Endodermal cell (in vitro differentiated cells): ENCODE measurements around the gene MRTFA. TPM values are rescaled to one million over a fixed set of nuclear protein-coding genes. Genes with fewer than 3 reads are reported as not detected.

Experiments
- DNase-seq: peaks from one replicate; pipeline ENCODE4 v3.0.0-alpha.2; 2017
- H3K27ac ChIP-seq: 2 replicates; pipeline ENCODE4 v1.5.1; 2013; ENCODE audit warnings: mild to moderate bottlenecking, low read depth, low read length, moderate library complexity
- H3K27me3 ChIP-seq: 2 replicates; pipeline ENCODE4 v1.6.1; 2013; ENCODE audit warnings: mild to moderate bottlenecking, low read length, moderate library complexity; ENCODE audit not compliant: insufficient read depth, control insufficient read depth, poor library complexity, severe bottlenecking
- H3K36me3 ChIP-seq: 2 replicates; pipeline ENCODE4 v1.7.0; 2013; ENCODE audit warnings: mild to moderate bottlenecking, low read length, moderate library complexity; ENCODE audit not compliant: control insufficient read depth, insufficient read depth
- H3K4me1 ChIP-seq: one replicate; pipeline ENCODE4 v1.7.0; 2013; ENCODE audit warnings: low read length; ENCODE audit not compliant: control insufficient read depth, insufficient read depth
- H3K4me3 ChIP-seq: 2 replicates; pipeline ENCODE4 v1.5.1; 2013; ENCODE audit warnings: mild to moderate bottlenecking, low read length, moderate library complexity
- H3K9ac ChIP-seq: 2 replicates; pipeline ENCODE4 v1.6.1; 2013; ENCODE audit warnings: mild to moderate bottlenecking, low read length, moderate library complexity; ENCODE audit not compliant: poor library complexity, severe bottlenecking; ENCODE audit errors: extremely low read depth
- H3K9me3 ChIP-seq: 2 replicates; pipeline ENCODE4 v1.6.1; 2013; ENCODE audit warnings: mild to moderate bottlenecking, low read length, moderate library complexity; ENCODE audit not compliant: control insufficient read depth
- H3K27ac Mint-ChIP-seq: 2 replicates; pipeline ENCODE4 v1.8.0; 2020; ENCODE audit warnings: mixed read lengths
- H3K27me3 Mint-ChIP-seq: 2 replicates; pipeline ENCODE4 v1.8.0; 2021; ENCODE audit warnings: mild to moderate bottlenecking, mixed read lengths; ENCODE audit not compliant: insufficient read depth
- H3K36me3 Mint-ChIP-seq: 2 replicates; pipeline ENCODE4 v1.8.0; 2020; ENCODE audit warnings: low read depth, mixed read lengths
- H3K4me1 Mint-ChIP-seq: 2 replicates; pipeline ENCODE4 v1.8.0; 2020; ENCODE audit warnings: mixed read lengths
- H3K4me3 Mint-ChIP-seq: 2 replicates; pipeline ENCODE4 v1.8.0; 2020; ENCODE audit warnings: mild to moderate bottlenecking, moderate library complexity, mixed read lengths
- H3K9me3 Mint-ChIP-seq: 2 replicates; pipeline ENCODE4 v1.8.0; 2020; ENCODE audit warnings: mild to moderate bottlenecking, mixed read lengths
- CTCF ChIP-seq: fragments of 200-600 bp; sonication (generic); conservative IDR thresholded peaks from 2 replicates; pipeline ENCODE4 v1.5.0; 2021; ENCODE audit warnings: antibody characterized with exemption, mild to moderate bottlenecking
- WGBS, 2 experiments: methylation state at CpG; one replicate each; pipeline versions ENCODE4 v1.1.5 to v1.1.7; 2013; ENCODE audit warnings: missing lambda C conversion rate in 2 of 2, mixed read lengths in 1 of 2; ENCODE audit not compliant: insufficient coverage in 1 of 2, insufficient read length in 1 of 2; 5-methylcytosine and 5-hydroxymethylcytosine counted together
- total RNA-seq, 2 donors: library from RNA; stranded (reverse); fragmentation: NEBNext Ultra II Directional in 1 of 2; extraction: Animal tissue kit (Norgen Biotek cat#: 25700) in 1 of 2; gene quantifications; 2 replicates in 1 of 2; 3 replicates in 1 of 2; pipeline ENCODE4 v1.2.1, GENCODE V29; 2021

MRTFA gene
- total RNA-seq, 2 donors from 2014 or later, result 43.3 to 44.7 TPM

GRCh38 chr22:40397396-40397795, 239.1 kb downstream of the MRTFA start:
- TF ChIP-seq CTCF, result no peak
- Histone ChIP-seq H3K27me3 (no peaks in the 10 kb centered on the region), H3K36me3 (peaks cover 19% of the 10 kb centered on the region), H3K9me3 (no peaks in the 10 kb centered on the region), H3K4me3 (no peak overlapping the region), H3K9ac (no peak overlapping the region), H3K27ac (peak overlapping the region; percentile 24), H3K4me1 (no peaks in the 10 kb centered on the region)
- Mint-ChIP-seq H3K36me3 (peaks cover 27% of the 10 kb centered on the region), H3K4me3 (no peak overlapping the region), H3K9me3 (no peaks in the 10 kb centered on the region), H3K4me1 (peaks cover 5% of the 10 kb centered on the region), H3K27ac (no peak overlapping the region), H3K27me3 (no peaks in the 10 kb centered on the region)
- 73% methylated on average over 1 of the region's 1 CpG; no CpG with 5 or more reads in 1 of the 2 experiments for WGBS, 2 experiments
- no peak for DNase-seq

- Mint-ChIP-seq H3K27ac (no peak overlapping the region), H3K27me3 (no peaks in the 10 kb centered on the region), H3K4me1 (peaks cover 10% of the 10 kb centered on the region), H3K4me3 (no peak overlapping the region), H3K36me3 (peaks cover 23% of the 10 kb centered on the region), H3K9me3 (no peaks in the 10 kb centered on the region)
- H3K4me1 ChIP-seq, result no peaks in the 10 kb centered on the region
- no peak overlapping the region for H3K4me3 ChIP-seq
- H3K36me3 ChIP-seq, result peaks cover 15% of the 10 kb centered on the region
- WGBS, 2 experiments, result 50 to 79% methylated on average over 1 to 2 of the region's 4 CpGs
- H3K27ac ChIP-seq, result no peak overlapping the region
- H3K9me3 ChIP-seq, result no peaks in the 10 kb centered on the region
- no peak for TF ChIP-seq CTCF
- H3K27me3 ChIP-seq, result no peaks in the 10 kb centered on the region
- H3K9ac ChIP-seq, result no peak overlapping the region
- peak; percentile 69 for DNase-seq
Measured at GRCh38 chr22:40396882-40397281, 239.6 kb downstream of the MRTFA start.

GRCh38 chr22:40395607-40396006, 240.9 kb downstream of the MRTFA start:
- WGBS, 2 experiments, result 89 to 92% methylated on average over 3 to 7 of the region's 7 CpGs
- Mint-ChIP-seq H3K4me1 (peaks cover 10% of the 10 kb centered on the region), H3K27ac (no peak overlapping the region), H3K4me3 (no peak overlapping the region), H3K36me3 (peaks cover 18% of the 10 kb centered on the region), H3K27me3 (no peaks in the 10 kb centered on the region), H3K9me3 (no peaks in the 10 kb centered on the region)
- H3K9ac ChIP-seq, result no peak overlapping the region
- H3K4me3 ChIP-seq, result no peak overlapping the region
- H3K36me3 ChIP-seq, result peaks cover 10% of the 10 kb centered on the region
- no peak overlapping the region for H3K27ac ChIP-seq
- H3K4me1 ChIP-seq, result no peaks in the 10 kb centered on the region
- TF ChIP-seq CTCF, result no peak
- no peak for DNase-seq
- H3K27me3 ChIP-seq, result no peaks in the 10 kb centered on the region
- H3K9me3 ChIP-seq, result no peaks in the 10 kb centered on the region
